Tibial nerve (tissue), 4 donors: ENCODE measurements around the gene MAGI2. TPM values are rescaled to one million over a fixed set of nuclear protein-coding genes. Genes with fewer than 3 reads are reported as not detected.
"Not testable (repeated sequence)": the region's sequence is repeated elsewhere in the genome, so short reads cannot be mapped to it uniquely, and the experiment has no call there.

Experiments used
- DNase-seq, 2 donors: peaks; one replicate each; pipeline ENCODE4 v3.0.0-alpha.2; 2019; ENCODE audit warnings: low spot score in 2 of 2
- H3K27ac ChIP-seq, 4 donors: fragments of 200-600 bp; sonication (generic) in 3 of 4; one replicate each; pipeline ENCODE4 v1.5.1; 2017 to 2019; ENCODE audit warnings: mild to moderate bottlenecking in 1 of 4
- H3K27me3 ChIP-seq, 2 donors: fragments of 200-600 bp; sonication (generic) in 1 of 2; one replicate each; pipeline versions ENCODE4 v1.5.1 to v1.6.0; 2017 to 2019
- H3K36me3 ChIP-seq, 3 donors: fragments of 200-600 bp; sonication (generic); one replicate each; pipeline ENCODE4 v1.5.1; 2018 to 2019
- H3K4me1 ChIP-seq, 4 donors: fragments of 200-600 bp; sonication (generic) in 3 of 4; one replicate each; pipeline ENCODE4 v1.5.1; 2017 to 2019
- H3K4me3 ChIP-seq, 4 donors: fragments of 200-600 bp; sonication (generic) in 3 of 4; one replicate each; pipeline ENCODE4 v1.5.1; 2017 to 2019; ENCODE audit warnings: mild to moderate bottlenecking in 1 of 4, moderate library complexity in 1 of 4
- H3K9me3 ChIP-seq, 4 donors: fragments of 200-600 bp; sonication (generic) in 3 of 4; one replicate each; pipeline ENCODE4 v1.5.1; 2017 to 2019
- CTCF ChIP-seq, 5 experiments: fragments of 200-600 bp in 3 of 5; fragments of 450-650 bp in 2 of 5; sonication (generic) in 3 of 5; IDR thresholded peaks; one replicate each; pipeline ENCODE4 v1.5.1; 2016 to 2019; ENCODE audit warnings: antibody characterized with exemption in 5 of 5, mild to moderate bottlenecking in 3 of 5, moderate library complexity in 2 of 5
- EP300 ChIP-seq, 2 donors: sonication (generic); formaldehyde crosslinking; IDR thresholded peaks; one replicate each; pipeline ENCODE4 v1.6.1; 2017; ENCODE audit warnings: antibody characterized with exemption in 2 of 2, mild to moderate bottlenecking in 1 of 2
- POLR2A ChIP-seq, 2 donors: fragments of 450-650 bp; IDR thresholded peaks; one replicate each; pipeline ENCODE4 v1.6.1; 2017; ENCODE audit warnings: antibody characterized with exemption in 2 of 2, mild to moderate bottlenecking in 2 of 2, moderate library complexity in 2 of 2
- WGBS, 2 donors: methylation state at CpG; one replicate each; pipeline ENCODE4 v1.1.5; 2018; 5-methylcytosine and 5-hydroxymethylcytosine counted together
- total RNA-seq, 4 donors: library from RNA; depleted of rRNA; stranded (reverse); fragments of >200 nt; gene quantifications; one replicate each; pipeline ENCODE4 v1.1.0, GENCODE V29; 2016

Gene MAGI2
- total RNA-seq, 4 donors from 2014 or later: 33.6 to 58.2 (median 55.6) TPM

- H3K4me1 ChIP-seq: no peaks in the 10 kb centered on the region
- no peaks in the 10 kb centered on the region for H3K36me3 ChIP-seq
- DNase-seq: no peak
- no peaks in the 10 kb centered on the region for H3K9me3 ChIP-seq
- no peaks in the 10 kb centered on the region for H3K27me3 ChIP-seq
- no peak overlapping the region for H3K4me3 ChIP-seq
- H3K27ac ChIP-seq: no peak overlapping the region
- TF ChIP-seq EP300 (IDR thresholded peaks at IDR 0.05) (no peak), POLR2A (IDR thresholded peaks at IDR 0.05) (no peak), CTCF (IDR thresholded peaks at IDR 0.05) (no peak)
- WGBS, 2 donors: 78 to 81% methylated on average over 5 of the region's 5 CpGs
Measured at GRCh38 chr7:78296644-78297371, 1156.7 kb downstream of the MAGI2 start.

GRCh38 chr7:78296046-78296597, 1157.3 kb downstream of the MAGI2 start:
- H3K9me3 ChIP-seq: no peaks in the 10 kb centered on the region
- TF ChIP-seq POLR2A (IDR thresholded peaks at IDR 0.05) (no peak), EP300 (IDR thresholded peaks at IDR 0.05) (no peak), CTCF (IDR thresholded peaks at IDR 0.05) (no peak)
- 71 to 79% methylated on average over 2 of the region's 2 CpGs for WGBS, 2 donors

GRCh38 chr7:78289471-78289870, 1164.0 kb downstream of the MAGI2 start:
- not testable (repeated sequence) for DNase-seq, H3K4me3 ChIP-seq, H3K27ac ChIP-seq, H3K27me3 ChIP-seq, H3K9me3 ChIP-seq, H3K36me3 ChIP-seq
- peaks cover 0 to 11% (median 0%) of the 10 kb centered on the region in 4 donors for H3K4me1 ChIP-seq
- WGBS, 2 donors: 89 to 91% methylated on average over 3 of the region's 3 CpGs

More at GRCh38 chr7:78296046-78296597, 1157.3 kb downstream of the MAGI2 start:
- no peaks in the 10 kb centered on the region for H3K27me3 ChIP-seq
- H3K4me1 ChIP-seq: no peaks in the 10 kb centered on the region
- H3K4me3 ChIP-seq: no peak overlapping the region
- no peaks in the 10 kb centered on the region for H3K36me3 ChIP-seq
- H3K27ac ChIP-seq: no peak overlapping the region
- DNase-seq: no peak

- Histone ChIP-seq H3K27ac (no peak overlapping the region), H3K27me3 (peaks cover 0 to 2% of the 10 kb centered on the region in 2 donors), H3K4me1 (peaks cover 0 to 11% (median 0%) of the 10 kb centered on the region in 4 donors), H3K9me3 (no peaks in the 10 kb centered on the region), H3K4me3 (no peak overlapping the region), H3K36me3 (no peaks in the 10 kb centered on the region)
- DNase-seq: no peak
- WGBS, 2 donors: 20 to 26% methylated on average over 4 of the region's 4 CpGs
- TF ChIP-seq CTCF (IDR thresholded peaks at IDR 0.05) (no peak), EP300 (IDR thresholded peaks at IDR 0.05) (no peak), POLR2A (IDR thresholded peaks at IDR 0.05) (no peak)
Measured at GRCh38 chr7:78284945-78285344, 1168.5 kb downstream of the MAGI2 start.

- no peaks in the 10 kb centered on the region for H3K9me3 ChIP-seq
- no peak overlapping the region for H3K27ac ChIP-seq
- no peaks in the 10 kb centered on the region for H3K36me3 ChIP-seq
- DNase-seq: no peak
- TF ChIP-seq POLR2A (IDR thresholded peaks at IDR 0.05) (no peak), CTCF (IDR thresholded peaks at IDR 0.05) (no peak)
- WGBS, 2 donors: 81 to 83% methylated on average over 2 of the region's 2 CpGs
- no peak overlapping the region for H3K4me3 ChIP-seq
- peaks cover 0 to 8% (median 0%) of the 10 kb centered on the region in 4 donors for H3K4me1 ChIP-seq
- peaks cover 0 to 2% of the 10 kb centered on the region in 2 donors for H3K27me3 ChIP-seq
Measured at GRCh38 chr7:78280276-78280675, 1173.2 kb downstream of the MAGI2 start.
